Fibroblast of lung (primary cell): ENCODE results near the gene ALDH8A1. TPM values are rescaled to one million over a fixed set of nuclear protein-coding genes. Genes with fewer than 3 reads are reported as not detected.

Source experiments
- DNase-seq, 2 donors: peaks; one replicate each; pipeline versions ENCODE4 v3.0.0 to v3.0.0-alpha.2; 2010; ENCODE audit warnings: low read depth in 2 of 2
- H2AFZ ChIP-seq: 2 replicates; pipeline ENCODE4 v1.5.1; 2012; ENCODE audit warnings: low read length, control low read depth, inconsistent platforms
- H3K27ac ChIP-seq: 2 replicates; pipeline ENCODE4 v1.5.1; 2011; ENCODE audit warnings: low read length, control low read depth; ENCODE audit not compliant: insufficient read depth
- H3K27me3 ChIP-seq: 2 replicates; pipeline ENCODE4 v1.5.1; 2011; ENCODE audit warnings: mild to moderate bottlenecking, low read length; ENCODE audit not compliant: control insufficient read depth, insufficient read depth
- H3K36me3 ChIP-seq: 2 replicates; pipeline ENCODE4 v1.5.1; 2011; ENCODE audit warnings: low read length; ENCODE audit not compliant: control insufficient read depth, insufficient read depth
- H3K4me1 ChIP-seq: 2 replicates; pipeline ENCODE4 v1.5.1; 2011; ENCODE audit warnings: low read length; ENCODE audit not compliant: control insufficient read depth, insufficient read depth; ENCODE audit errors: extremely low read depth
- H3K4me2 ChIP-seq: 2 replicates; pipeline ENCODE4 v1.5.1; 2011; ENCODE audit warnings: low read length, control low read depth; ENCODE audit not compliant: insufficient read depth; ENCODE audit errors: extremely low read depth
- H3K4me3 ChIP-seq, 4 experiments: fragments of 200-600 bp in 1 of 4; sonication (generic) in 1 of 4; replicated peaks in 1 of 4; 2 replicates each; pipeline ENCODE4 v1.5.1; 2011 to 2016; ENCODE audit warnings: low read length in 4 of 4, low read depth in 3 of 4, mild to moderate bottlenecking in 3 of 4, control low read depth in 2 of 4, inconsistent platforms in 1 of 4, mixed read lengths in 1 of 4; ENCODE audit not compliant: insufficient read depth in 1 of 4; ENCODE audit errors: control extremely low read depth in 1 of 4
- H3K79me2 ChIP-seq: 2 replicates; pipeline ENCODE4 v1.5.1; 2012; ENCODE audit warnings: mild to moderate bottlenecking, low read length, inconsistent platforms; ENCODE audit not compliant: control insufficient read depth, insufficient read depth
- H3K9ac ChIP-seq: 2 replicates; pipeline ENCODE4 v1.5.1; 2011; ENCODE audit warnings: mild to moderate bottlenecking, low read length, control low read depth; ENCODE audit not compliant: insufficient read depth
- H3K9me3 ChIP-seq: 2 replicates; pipeline ENCODE4 v1.5.1; 2012; ENCODE audit warnings: low read depth, low read length; ENCODE audit not compliant: control insufficient read depth, insufficient read depth
- H4K20me1 ChIP-seq: 2 replicates; pipeline ENCODE4 v1.5.1; 2011; ENCODE audit warnings: low read length; ENCODE audit not compliant: control insufficient read depth, insufficient read depth; ENCODE audit errors: extremely low read depth
- CTCF ChIP-seq, 2 donors: IDR thresholded peaks in 1 of 2; conservative IDR thresholded peaks in 1 of 2; 1 replicate in 1 of 2; 2 replicates in 1 of 2; pipeline ENCODE4 v1.5.1; 2011 to 2012; ENCODE audit warnings: low read length in 2 of 2, control low read depth in 1 of 2, inconsistent platforms in 1 of 2, low read depth in 1 of 2, mild to moderate bottlenecking in 1 of 2
- EZH2 ChIP-seq: IDR thresholded peaks from 2 replicates; pipeline ENCODE4 v1.5.1; 2012; ENCODE audit warnings: low read length, control low read depth, mild to moderate bottlenecking; ENCODE audit errors: missing control alignments
- polyA plus RNA-seq, 2 donors: library from polyadenylated mRNA; depleted of rRNA in 1 of 2; stranded (reverse) in 1 of 2; unstranded in 1 of 2; fragments of >200 nt; gene quantifications; 2 replicates each; pipeline ENCODE4 v1.2.1, GENCODE V29; 2011 to 2012; ENCODE audit warnings: missing spikeins in 1 of 2
- total RNA-seq: library from RNA; depleted of rRNA; stranded (reverse); fragments of >200 nt; gene quantifications from 2 replicates; pipeline ENCODE4 v1.2.1, GENCODE V29; 2014

Gene ALDH8A1
- total and polyA plus RNA-seq, 2 donors (not counting 1 experiment from before 2014, with no cell fraction given), result 0.11 to 0.50 TPM

GRCh38 chr6:134888316-134888715, 61.6 kb downstream of the ALDH8A1 start:
- no peak for TF ChIP-seq EZH2
- no peak for TF ChIP-seq CTCF (conservative IDR thresholded peaks at IDR 0.05 in 1 of 2, IDR thresholded peaks at IDR 0.05 in 1 of 2; ENCODE audit: low read depth in 1 of 2, low read length in 2 of 2)
- Histone ChIP-seq H3K4me3 (no peak overlapping the region), H3K27me3 (no peaks in the 10 kb centered on the region), H3K4me1 (no peaks in the 10 kb centered on the region), H3K4me2 (no peak overlapping the region), H3K79me2 (no peaks in the 10 kb centered on the region), H3K9me3 (no peaks in the 10 kb centered on the region), H3K9ac (no peak overlapping the region), H2AFZ (no peak overlapping the region), H4K20me1 (no peaks in the 10 kb centered on the region), H3K27ac (no peak overlapping the region), H3K36me3 (no peaks in the 10 kb centered on the region)
- DNase-seq, result no peak

- DNase-seq, result no peak
- no peaks in the 10 kb centered on the region for H3K79me2 ChIP-seq
- no peak overlapping the region for H3K4me2 ChIP-seq
- no peak overlapping the region for H3K4me3 ChIP-seq
- no peak overlapping the region for H3K27ac ChIP-seq
- H3K36me3 ChIP-seq, result no peaks in the 10 kb centered on the region
- TF ChIP-seq CTCF (conservative IDR thresholded peaks at IDR 0.05 in 1 of 2, IDR thresholded peaks at IDR 0.05 in 1 of 2; ENCODE audit: low read depth in 1 of 2, low read length in 2 of 2), result no peak
- TF ChIP-seq EZH2, result no peak
- H3K9ac ChIP-seq, result no peak overlapping the region
- no peaks in the 10 kb centered on the region for H3K9me3 ChIP-seq
- H4K20me1 ChIP-seq, result no peaks in the 10 kb centered on the region
- no peak overlapping the region for H2AFZ ChIP-seq
- H3K27me3 ChIP-seq, result no peaks in the 10 kb centered on the region
- peaks cover 3% of the 10 kb centered on the region for H3K4me1 ChIP-seq
Measured at GRCh38 chr6:134884752-134885151, 65.1 kb downstream of the ALDH8A1 start.

GRCh38 chr6:134883314-134883713, 66.6 kb downstream of the ALDH8A1 start:
- no peak for TF ChIP-seq EZH2
- TF ChIP-seq CTCF (conservative IDR thresholded peaks at IDR 0.05 in 1 of 2, IDR thresholded peaks at IDR 0.05 in 1 of 2; ENCODE audit: low read depth in 1 of 2, low read length in 2 of 2), result no peak
- H3K4me1 ChIP-seq, result peaks cover 3% of the 10 kb centered on the region

More at GRCh38 chr6:134883314-134883713, 66.6 kb downstream of the ALDH8A1 start:
- H4K20me1 ChIP-seq, result no peaks in the 10 kb centered on the region
- H3K4me2 ChIP-seq, result no peak overlapping the region
- no peak overlapping the region for H3K9ac ChIP-seq
- H3K9me3 ChIP-seq, result no peaks in the 10 kb centered on the region
- no peaks in the 10 kb centered on the region for H3K36me3 ChIP-seq
- H3K4me3 ChIP-seq, result no peak overlapping the region
- no peak for DNase-seq
- no peaks in the 10 kb centered on the region for H3K79me2 ChIP-seq
- no peak overlapping the region for H2AFZ ChIP-seq
- H3K27me3 ChIP-seq, result no peaks in the 10 kb centered on the region
- H3K27ac ChIP-seq, result no peak overlapping the region
